Transverse colon (tissue), 4 donors: ENCODE results near the gene ABHD6. TPM values are rescaled to one million over a fixed set of nuclear protein-coding genes. Genes with fewer than 3 reads are reported as not detected.
A peak's percentile ranks its signal among the peaks of the same experiment; 100 is the strongest.

Experiments used
- DNase-seq: peaks from one replicate; pipeline ENCODE4 v3.0.0-alpha.2; 2019
- H3K27ac ChIP-seq, 4 donors: fragments of 200-600 bp; sonication (generic); 2 replicates each; pipeline ENCODE4 v1.5.1; 2016 to 2018; ENCODE audit warnings: inconsistent platforms in 4 of 4
- H3K27me3 ChIP-seq: fragments of 200-600 bp; sonication (generic); 2 replicates; pipeline ENCODE4 v1.5.1; 2017; ENCODE audit warnings: inconsistent platforms
- H3K36me3 ChIP-seq, 4 donors: fragments of 200-600 bp; sonication (generic); 2 replicates each; pipeline ENCODE4 v1.5.1; 2017 to 2019; ENCODE audit warnings: inconsistent platforms in 4 of 4
- H3K4me1 ChIP-seq, 4 donors: fragments of 200-600 bp; sonication (generic); 2 replicates each; pipeline ENCODE4 v1.5.1; 2017 to 2020; ENCODE audit warnings: inconsistent platforms in 4 of 4
- H3K4me3 ChIP-seq, 4 donors: fragments of 200-600 bp; sonication (generic); 1 replicate in 1 of 4; 2 replicates in 3 of 4; pipeline versions ENCODE4 v1.5.1 to v1.6.1; 2017 to 2019; ENCODE audit warnings: inconsistent platforms in 4 of 4
- H3K9me3 ChIP-seq, 2 donors: fragments of 200-600 bp; sonication (generic); 2 replicates each; pipeline ENCODE4 v1.5.1; 2017 to 2019; ENCODE audit warnings: inconsistent platforms in 2 of 2
- CTCF ChIP-seq, 5 experiments: fragments of 200-600 bp in 3 of 5; fragments of 450-650 bp in 2 of 5; sonication (generic) in 3 of 5; IDR thresholded peaks; 1 replicate in 2 of 5; 2 replicates in 3 of 5; pipeline ENCODE4 v1.5.1; 2016 to 2017; ENCODE audit warnings: antibody characterized with exemption in 5 of 5, inconsistent platforms in 3 of 5, mild to moderate bottlenecking in 2 of 5, moderate library complexity in 1 of 5
- EP300 ChIP-seq: sonication (generic); formaldehyde crosslinking; IDR thresholded peaks from one replicate; pipeline ENCODE4 v1.6.1; 2017; ENCODE audit warnings: antibody characterized with exemption, low read depth
- POLR2A ChIP-seq: fragments of 450-650 bp; IDR thresholded peaks from one replicate; pipeline ENCODE4 v1.6.1; 2016; ENCODE audit warnings: antibody characterized with exemption, mild to moderate bottlenecking, moderate library complexity
- POLR2AphosphoS5 ChIP-seq, 3 donors: sonication (generic); formaldehyde crosslinking; IDR thresholded peaks; one replicate each; pipeline ENCODE4 v1.6.1; 2016; ENCODE audit warnings: antibody characterized with exemption in 3 of 3
- WGBS, 2 donors: methylation state at CpG; one replicate each; pipeline ENCODE4 v1.1.5; 2018; ENCODE audit warnings: low coverage in 1 of 2; 5-methylcytosine and 5-hydroxymethylcytosine counted together
- in situ Hi-C, 4 donors: fragments of 200-750 bp; cut with MboI; loops; one replicate each; pipeline versions ENCODE4 v1.15.0 to v1.15.1; 2017; ENCODE audit warnings: low sequenced_read_pairs in 3 of 4, low pct_ligation_motif_present in 1 of 4, low pct_unique_long_range_greater_than_20kb in 1 of 4
- intact Hi-C: fragments of 100-400 bp; cut with DNase I; formaldehyde crosslinking; loops from one replicate; pipeline ENCODE4 v1.15.1; 2023; ENCODE audit warnings: low total_unique reads
- total RNA-seq, 4 donors: library from RNA; depleted of rRNA; stranded (reverse); fragments of >200 nt; gene quantifications; one replicate each; pipeline ENCODE4 v1.1.0, GENCODE V29; 2016

Gene ABHD6
- total RNA-seq, 4 donors from 2014 or later, result 5.2 to 68.1 (median 32.0) TPM

- 80 to 88% methylated on average over 7 to 10 of the region's 10 CpGs for WGBS, 2 donors
- no peak overlapping the region for H3K27ac ChIP-seq
- TF ChIP-seq POLR2A, result no peak
- TF ChIP-seq EP300, result no peak
- no peak for TF ChIP-seq CTCF (IDR thresholded peaks at IDR 0.05)
- TF ChIP-seq POLR2AphosphoS5 (IDR thresholded peaks at IDR 0.05), result no peak
- DNase-seq, result no peak
- H3K9me3 ChIP-seq, result no peaks in the 10 kb centered on the region
- peaks cover 0 to 11% (median 4%) of the 10 kb centered on the region in 4 donors for H3K4me1 ChIP-seq
- H3K4me3 ChIP-seq, result no peak overlapping the region
- H3K36me3 ChIP-seq, result no peaks in the 10 kb centered on the region
- H3K27me3 ChIP-seq, result no peaks in the 10 kb centered on the region
- intact Hi-C loops, result no loop called here
- in situ Hi-C loops, result no loop called here
Observed at GRCh38 chr3:58216496-58217195, 20.9 kb upstream of the ABHD6 start.

DNA sequence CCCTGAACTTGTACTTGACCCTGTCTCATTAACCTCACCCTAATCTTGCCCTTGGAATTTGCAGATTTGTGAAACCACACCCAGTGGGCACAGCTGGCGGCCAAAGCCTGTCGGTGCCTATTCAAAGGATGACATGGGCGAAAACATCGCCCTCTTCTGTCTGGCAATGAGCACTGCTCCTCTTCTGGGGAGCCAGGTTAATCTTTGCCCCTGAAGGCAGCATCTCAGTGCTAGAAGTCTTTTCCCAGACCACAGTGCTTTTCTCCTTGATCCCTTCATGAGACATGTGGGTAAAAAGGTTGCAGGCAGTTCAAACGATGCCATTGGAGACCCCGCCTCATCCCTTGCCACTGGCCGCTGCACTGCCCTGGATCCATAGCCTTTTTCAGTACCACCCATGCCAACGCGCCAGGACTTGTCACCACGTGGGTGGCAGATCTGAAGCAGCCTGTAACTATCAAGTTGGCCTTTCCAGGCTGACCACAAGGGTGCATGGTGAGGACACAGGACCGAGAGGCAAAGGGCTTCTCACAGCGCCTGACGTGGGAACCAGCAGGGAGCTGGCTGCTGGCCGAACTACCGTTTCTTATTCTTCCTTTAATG is 20.3 kb upstream of the ABHD6 start:
- Histone ChIP-seq H3K27ac (no peak overlapping the region), H3K4me1 (peaks cover 0 to 11% (median 4%) of the 10 kb centered on the region in 4 donors), H3K27me3 (no peaks in the 10 kb centered on the region), H3K36me3 (no peaks in the 10 kb centered on the region), H3K9me3 (no peaks in the 10 kb centered on the region), H3K4me3 (no peak overlapping the region)
- intact Hi-C loops (no loop called here), in situ Hi-C loops (no loop called here)
- 18 to 20% methylated on average over 3 to 15 of the region's 15 CpGs for WGBS, 2 donors
- DNase-seq, result peak; percentile 73
- no peak for TF ChIP-seq EP300
- peak; percentile 70 to 85 (median 78) for TF ChIP-seq CTCF (IDR thresholded peaks at IDR 0.05)

- in situ Hi-C loops (no loop called here), intact Hi-C loops (no loop called here)
- Histone ChIP-seq H3K27ac (no peak overlapping the region), H3K36me3 (no peaks in the 10 kb centered on the region), H3K4me1 (peaks cover 0 to 11% (median 4%) of the 10 kb centered on the region in 4 donors), H3K4me3 (no peak overlapping the region), H3K27me3 (no peaks in the 10 kb centered on the region), H3K9me3 (no peaks in the 10 kb centered on the region)
- TF ChIP-seq POLR2A (no peak), POLR2AphosphoS5 (IDR thresholded peaks at IDR 0.05) (no peak), CTCF (IDR thresholded peaks at IDR 0.05) (no peak), EP300 (no peak)
- no peak for DNase-seq
- WGBS, 2 donors, result 60 to 82% methylated on average over 1 of the region's 1 CpG
Observed at GRCh38 chr3:58218904-58219303, 18.7 kb upstream of the ABHD6 start.

GRCh38 chr3:58222161-58222724 is 15.3 kb upstream of the ABHD6 start:
- Histone ChIP-seq H3K27me3 (no peaks in the 10 kb centered on the region), H3K4me1 (peaks cover 0 to 6% (median 1%) of the 10 kb centered on the region in 4 donors), H3K27ac (no peak overlapping the region), H3K9me3 (no peaks in the 10 kb centered on the region), H3K36me3 (no peaks in the 10 kb centered on the region), H3K4me3 (no peak overlapping the region)
- WGBS, 2 donors, result 34 to 60% methylated on average over 4 to 8 of the region's 8 CpGs
- TF ChIP-seq CTCF (IDR thresholded peaks at IDR 0.05) (no peak), POLR2AphosphoS5 (IDR thresholded peaks at IDR 0.05) (no peak), EP300 (no peak), POLR2A (no peak)
- no peak for DNase-seq
- in situ Hi-C loops, result no loop called here
- intact Hi-C loops, result no loop called here
